ACC112 (cell line): ENCODE results near the gene TK2.
"Not testable (repeated sequence)": the region's sequence is repeated elsewhere in the genome, so short reads cannot be mapped to it uniquely, and the experiment has no call there.

ENCODE experiments used
- H2AFZ ChIP-seq: fragments of 200-600 bp; sonication (generic); one replicate; pipeline ENCODE4 v1.6.0; 2017; ENCODE audit warnings: antibody characterized with exemption, low read length; ENCODE audit not compliant: unreplicated experiment
- H3K27ac ChIP-seq: fragments of 200-600 bp; sonication (generic); 2 replicates; pipeline ENCODE4 v1.5.1; 2014; ENCODE audit warnings: low read depth, mild to moderate bottlenecking, antibody characterized with exemption, low read length, moderate library complexity
- H3K27me3 ChIP-seq: fragments of 200-600 bp; sonication (generic); 2 replicates; pipeline ENCODE4 v1.6.1; 2014; ENCODE audit warnings: mild to moderate bottlenecking, antibody characterized with exemption, low read length, moderate library complexity, mixed read lengths; ENCODE audit not compliant: insufficient read depth
- H3K36me3 ChIP-seq: fragments of 200-600 bp; sonication (generic); 2 replicates; pipeline ENCODE4 v1.6.1; 2016; ENCODE audit warnings: mild to moderate bottlenecking, antibody characterized with exemption, low read length, moderate library complexity, mixed read lengths; ENCODE audit not compliant: insufficient read depth
- H3K4me1 ChIP-seq: fragments of 200-600 bp; sonication (generic); one replicate; pipeline ENCODE4 v1.6.1; 2016; ENCODE audit warnings: low read length, mixed read lengths; ENCODE audit not compliant: insufficient read depth, unreplicated experiment, control insufficient read depth
- H3K4me3 ChIP-seq: fragments of 200-600 bp; sonication (generic); 2 replicates; pipeline ENCODE4 v1.5.1; 2014; ENCODE audit warnings: mild to moderate bottlenecking, low read depth, low read length
- H3K79me2 ChIP-seq: fragments of 200-600 bp; sonication (generic); one replicate; pipeline ENCODE4 v1.6.0; 2016; ENCODE audit warnings: low read length; ENCODE audit not compliant: control insufficient read depth, unreplicated experiment, insufficient read depth

TK2 gene

DNA sequence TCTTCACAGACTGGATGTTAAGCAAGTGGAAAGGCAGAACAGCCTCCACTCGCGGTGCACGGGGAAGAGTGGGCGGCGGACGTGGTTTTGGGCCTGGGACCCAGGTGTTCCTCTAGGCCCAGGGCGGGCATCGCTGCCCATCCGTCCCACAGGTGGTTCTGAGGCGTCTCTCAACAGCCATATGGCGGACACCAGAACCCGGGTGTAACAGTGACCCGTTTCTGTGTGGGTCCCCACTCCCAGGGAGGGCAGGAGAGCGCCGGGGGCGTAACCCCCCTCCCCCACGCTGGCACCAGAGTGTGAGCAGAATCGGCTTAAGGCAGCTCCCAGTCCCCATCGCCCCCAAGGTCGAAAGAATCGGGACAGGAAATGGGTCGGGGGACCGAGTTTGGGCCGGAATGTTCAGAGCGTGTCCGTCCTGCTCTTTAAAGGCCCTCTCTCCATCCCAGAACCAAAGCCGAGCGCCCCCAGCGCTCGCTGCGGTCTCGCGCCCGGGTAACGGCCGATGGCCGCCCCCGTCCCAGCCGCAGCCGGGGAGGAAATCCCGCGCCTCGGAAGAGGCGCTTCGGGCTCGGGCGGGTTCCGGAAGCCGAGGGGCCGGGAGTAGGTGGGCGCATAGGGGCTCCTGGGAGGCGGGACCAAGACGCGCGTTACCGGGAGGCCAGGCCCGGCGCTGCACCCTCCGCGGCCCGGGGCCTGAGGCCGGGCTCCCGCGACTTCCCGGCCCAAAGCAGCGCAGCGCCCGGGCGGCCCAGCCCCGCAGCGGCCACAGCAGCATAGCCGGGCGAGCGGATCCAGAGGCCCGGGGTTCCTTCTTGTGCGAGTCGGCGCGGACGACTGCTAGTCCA, at the start of gene TK2:
Gene TK2, minus strand, starts transcription at position 839 of the 848 bp plus-strand sequence. Its CDS starts 61 bp downstream, at position 778.
- Histone ChIP-seq H3K79me2 (peaks cover 29% of the 10 kb centered on the region), H2AFZ (peak within 1 kb of the TSS; percentile 79), H3K36me3 (no peaks in the 10 kb centered on the region), H3K27ac (peak within 1 kb of the TSS; percentile 52), H3K4me3 (peak within 1 kb of the TSS; percentile 76), H3K4me1 (peaks cover 34% of the 10 kb centered on the region), H3K27me3 (no peaks in the 10 kb centered on the region)

DNA sequence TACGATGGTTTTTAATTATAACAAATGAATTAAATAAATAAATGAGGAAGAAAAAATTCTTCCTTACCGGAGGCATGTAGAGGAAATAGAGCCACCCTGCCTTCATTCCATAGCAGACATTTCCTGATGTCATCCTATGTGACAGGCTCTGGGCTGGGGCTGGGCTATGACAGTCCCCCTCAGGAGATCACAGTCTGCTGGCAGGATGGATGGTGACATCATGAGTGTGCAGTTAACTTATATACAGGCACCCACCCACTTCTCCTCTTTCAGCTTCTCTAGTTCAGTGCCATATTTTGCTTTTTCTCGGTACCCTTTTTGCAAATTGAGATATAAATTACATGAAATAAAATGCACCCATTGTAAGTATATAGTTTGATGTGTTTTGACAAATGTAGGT, 48.2 kb upstream of the TK2 start:
- no peak overlapping the region for H2AFZ ChIP-seq
- no peaks in the 10 kb centered on the region for H3K4me1 ChIP-seq
- H3K27ac ChIP-seq, result no peak overlapping the region
- H3K4me3 ChIP-seq, result no peak overlapping the region
- H3K27me3 ChIP-seq, result 0 out of 2 replicates have a peak, but pooled peaks cover 6% of the 10 kb centered on the region
- no peaks in the 10 kb centered on the region for H3K36me3 ChIP-seq
- H3K79me2 ChIP-seq, result no peaks in the 10 kb centered on the region

DNA sequence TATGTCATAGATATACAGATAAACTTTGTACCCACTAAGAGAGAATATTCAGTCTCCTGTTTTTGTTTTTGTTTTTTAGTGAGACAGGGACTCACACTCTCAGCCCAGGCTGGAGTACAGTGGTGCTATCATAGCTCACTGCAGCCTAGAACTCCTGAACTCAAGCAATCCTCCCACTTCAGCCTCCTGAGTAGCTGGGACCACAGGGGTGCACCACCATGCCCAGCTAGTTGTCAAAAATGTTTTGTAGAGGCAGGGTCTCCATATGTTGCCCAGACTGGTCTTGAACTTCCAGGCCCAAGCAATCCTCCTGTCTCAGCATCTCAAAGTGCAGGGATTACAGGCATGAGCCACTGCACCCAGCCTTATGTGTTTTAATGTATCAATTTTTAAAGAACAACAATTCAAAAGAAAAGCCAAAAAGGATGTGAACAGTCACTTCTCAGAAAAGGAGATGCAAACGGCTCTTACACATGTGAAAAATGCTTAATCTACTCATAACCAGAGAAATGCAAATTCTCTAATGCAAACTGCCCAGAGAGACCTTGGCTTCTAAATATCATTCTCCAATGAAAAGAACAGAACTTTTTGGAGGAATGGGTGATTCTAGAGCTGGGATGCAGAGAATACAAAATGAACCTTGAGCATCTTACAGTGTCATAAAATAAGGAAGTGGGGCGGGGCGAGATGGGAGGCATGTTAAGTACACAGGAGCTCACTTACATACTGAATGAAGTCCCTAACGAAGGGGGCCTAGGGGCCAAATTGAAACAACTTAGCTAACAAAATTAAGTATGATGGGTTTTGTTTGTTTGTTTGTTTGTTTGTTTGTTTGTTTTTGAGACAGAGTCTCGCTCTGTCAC, 47.3 kb upstream of the TK2 start:
- H3K27me3 ChIP-seq, result 0 out of 2 replicates have a peak, but pooled peaks cover 6% of the 10 kb centered on the region
- H3K4me3 ChIP-seq, result no peak overlapping the region
- no peak overlapping the region for H2AFZ ChIP-seq
- no peaks in the 10 kb centered on the region for H3K36me3 ChIP-seq
- no peaks in the 10 kb centered on the region for H3K4me1 ChIP-seq
- H3K79me2 ChIP-seq, result no peaks in the 10 kb centered on the region
- no peak overlapping the region for H3K27ac ChIP-seq

DNA sequence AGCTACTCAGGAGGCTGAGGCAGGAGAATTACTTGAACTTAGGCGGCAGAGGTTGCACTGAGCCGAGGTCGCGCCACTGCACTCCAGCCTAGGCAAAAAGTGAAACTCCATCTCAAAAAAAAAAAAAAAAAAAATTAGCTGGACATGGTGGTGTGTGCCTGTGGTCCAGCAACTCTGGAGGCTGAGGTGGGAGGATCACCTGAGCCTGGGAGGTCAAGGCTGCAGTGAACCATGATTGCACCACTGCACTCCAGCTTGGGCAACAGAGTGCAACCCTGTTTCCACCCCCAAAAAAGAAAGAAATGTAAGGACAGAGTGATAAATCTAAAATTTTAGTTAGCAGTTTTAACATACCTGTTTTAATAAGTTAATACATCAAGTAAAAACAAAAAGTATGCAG, 46.6 kb upstream of the TK2 start:
- H3K4me3 ChIP-seq, H3K36me3 ChIP-seq, H3K4me1 ChIP-seq, H3K79me2 ChIP-seq, H3K27ac ChIP-seq, H3K27me3 ChIP-seq, H2AFZ ChIP-seq: not testable (repeated sequence)

GRCh38 chr16:66594739-66595138, 44.8 kb upstream of the TK2 start:
- Histone ChIP-seq H3K4me3 (no peak overlapping the region), H3K79me2 (no peaks in the 10 kb centered on the region), H3K36me3 (no peaks in the 10 kb centered on the region), H3K27me3 (0 out of 2 replicates have a peak, but pooled peaks cover 4% of the 10 kb centered on the region), H3K4me1 (no peaks in the 10 kb centered on the region), H3K27ac (no peak overlapping the region), H2AFZ (no peak overlapping the region)

DNA sequence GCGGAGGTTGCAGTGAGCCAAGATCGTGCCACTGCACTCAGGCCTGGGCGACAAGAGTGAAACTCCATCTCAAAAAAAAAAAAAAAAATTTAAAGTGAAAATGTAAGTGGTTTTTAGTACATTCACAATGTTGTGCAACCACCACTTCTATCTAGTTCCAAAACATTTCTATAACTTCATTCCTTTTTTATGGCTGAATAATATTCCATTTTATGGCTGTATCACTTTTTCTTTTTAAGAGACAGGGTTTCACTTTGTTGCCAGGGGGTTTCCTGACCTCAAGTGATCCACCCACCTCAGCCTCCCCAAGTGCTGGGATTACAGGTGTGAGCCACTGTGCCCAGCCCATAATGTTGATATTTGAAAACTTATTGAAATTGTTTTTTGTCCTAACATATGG, 42.9 kb upstream of the TK2 start:
- H3K4me3 ChIP-seq, result no peak overlapping the region
- H2AFZ ChIP-seq, result no peak overlapping the region
- H3K79me2 ChIP-seq, result no peaks in the 10 kb centered on the region
- no peak overlapping the region for H3K27ac ChIP-seq
- no peaks in the 10 kb centered on the region for H3K36me3 ChIP-seq
- no peaks in the 10 kb centered on the region for H3K4me1 ChIP-seq
- H3K27me3 ChIP-seq, result 0 out of 2 replicates have a peak, but pooled peaks cover 4% of the 10 kb centered on the region

DNA sequence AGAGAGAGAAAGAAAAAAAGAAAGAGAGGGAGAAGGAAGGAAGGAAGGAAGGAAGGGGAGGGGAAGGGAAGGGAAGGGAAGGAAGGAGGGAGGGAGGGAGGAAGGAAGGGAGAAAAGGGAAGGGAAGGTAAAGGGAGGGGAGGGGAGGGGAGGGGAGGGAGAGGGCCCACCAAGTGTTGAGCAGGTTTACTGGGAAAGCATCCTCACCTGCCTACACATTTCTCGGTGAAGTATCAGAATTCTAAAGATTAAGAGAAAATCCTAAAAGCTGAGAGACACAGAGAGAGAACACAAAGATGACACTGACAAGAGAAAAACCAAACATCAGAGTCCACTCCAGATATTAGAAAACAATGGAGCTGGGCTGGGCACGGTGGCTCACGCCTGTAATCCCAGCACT, 42.3 kb upstream of the TK2 start:
- no peaks in the 10 kb centered on the region for H3K4me1 ChIP-seq
- H3K4me3 ChIP-seq, result no peak overlapping the region
- H3K79me2 ChIP-seq, result no peaks in the 10 kb centered on the region
- H3K27ac ChIP-seq, result no peak overlapping the region
- H3K27me3 ChIP-seq, result 0 out of 2 replicates have a peak, but pooled peaks cover 4% of the 10 kb centered on the region
- H3K36me3 ChIP-seq, result no peaks in the 10 kb centered on the region
- H2AFZ ChIP-seq, result no peak overlapping the region

DNA sequence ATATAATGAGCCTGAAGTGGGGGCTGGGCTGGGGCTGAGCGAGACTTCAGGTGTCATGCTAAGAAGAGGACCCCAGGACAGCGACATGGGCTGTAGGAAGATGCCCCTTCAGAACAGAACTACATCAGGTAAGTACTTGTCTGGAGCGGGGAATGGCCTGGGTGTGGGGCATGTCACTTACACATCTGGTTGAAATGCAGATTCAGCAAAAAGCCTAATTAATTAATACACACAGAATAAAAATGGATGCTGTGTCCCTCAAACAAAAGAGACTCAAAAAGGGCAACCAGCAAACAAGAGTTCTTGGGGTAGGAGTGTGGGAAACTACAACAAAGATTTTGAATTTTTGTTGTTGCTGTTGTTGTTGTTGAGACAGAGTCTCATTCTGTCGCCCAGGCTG, 41.1 kb upstream of the TK2 start:
- Histone ChIP-seq H2AFZ (no peak overlapping the region), H3K36me3 (no peaks in the 10 kb centered on the region), H3K4me3 (no peak overlapping the region), H3K27me3 (0 out of 2 replicates have a peak, but pooled peaks cover 4% of the 10 kb centered on the region), H3K4me1 (no peaks in the 10 kb centered on the region), H3K79me2 (no peaks in the 10 kb centered on the region), H3K27ac (no peak overlapping the region)

GRCh38 chr16:66590322-66590721, 40.4 kb upstream of the TK2 start:
- Histone ChIP-seq H3K27me3 (0 out of 2 replicates have a peak, but pooled peaks cover 4% of the 10 kb centered on the region), H3K36me3 (no peaks in the 10 kb centered on the region), H2AFZ (no peak overlapping the region), H3K27ac (no peak overlapping the region), H3K4me1 (no peaks in the 10 kb centered on the region), H3K4me3 (no peak overlapping the region), H3K79me2 (no peaks in the 10 kb centered on the region)

DNA sequence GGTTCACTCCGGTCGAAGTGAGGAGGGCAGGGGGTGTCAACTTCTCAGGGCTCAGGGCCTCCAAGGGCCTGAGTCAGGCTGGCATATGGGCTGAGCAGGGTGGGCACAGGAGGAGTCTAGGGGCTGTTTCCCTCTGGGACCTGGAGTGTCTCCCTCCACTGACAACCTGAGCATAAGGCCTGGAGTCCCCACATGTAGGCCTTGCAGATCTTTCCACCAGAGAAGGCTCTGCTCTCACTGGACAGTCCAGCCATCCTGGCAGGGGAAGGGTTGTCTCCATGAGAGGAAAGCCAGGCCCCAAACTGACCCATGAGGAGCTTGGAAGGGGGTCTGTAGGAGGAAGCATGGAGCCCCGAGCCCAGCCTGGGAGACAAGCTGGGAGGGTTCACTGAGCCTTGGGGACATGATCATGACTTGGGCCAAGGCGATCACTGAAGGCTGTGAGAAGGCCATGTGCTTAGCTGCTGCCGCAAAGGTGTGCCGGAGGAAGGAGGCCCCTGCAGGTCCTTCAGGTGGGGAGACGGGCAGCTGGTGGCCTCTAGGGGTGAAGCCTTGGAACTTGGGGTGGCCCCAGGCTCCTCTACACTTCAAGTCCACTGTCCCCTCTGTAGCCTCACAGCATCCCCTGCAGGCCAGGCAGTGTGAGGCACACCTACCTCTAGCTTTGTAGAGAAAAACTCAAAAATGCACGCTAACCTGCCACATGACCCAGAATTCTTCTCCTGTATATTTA, 39.2 kb upstream of the TK2 start:
- Histone ChIP-seq H3K4me3 (no peak overlapping the region), H2AFZ (no peak overlapping the region), H3K27ac (no peak overlapping the region), H3K79me2 (no peaks in the 10 kb centered on the region), H3K36me3 (no peaks in the 10 kb centered on the region), H3K27me3 (0 out of 2 replicates have a peak, but pooled peaks cover 4% of the 10 kb centered on the region), H3K4me1 (no peaks in the 10 kb centered on the region)
